H9 (cell line): ENCODE results near the gene OSBPL2. TPM values are rescaled to one million over a fixed set of nuclear protein-coding genes. Genes with fewer than 3 reads are reported as not detected.
A peak's percentile ranks its signal among the peaks of the same experiment; 100 is the strongest.

Experiments used
- DNase-seq: peaks from one replicate; pipeline ENCODE4 v3.0.0-alpha.2; 2017
- H2AFZ ChIP-seq: one replicate; pipeline ENCODE4 v1.6.1; 2013; ENCODE audit warnings: mild to moderate bottlenecking, low read length, control low read depth, moderate library complexity
- H2AK5ac ChIP-seq: 2 replicates; pipeline ENCODE4 v1.6.1; 2013; ENCODE audit warnings: low read length, control low read depth, mixed read lengths; ENCODE audit not compliant: insufficient read length
- H2BK120ac ChIP-seq: one replicate; pipeline ENCODE4 v1.6.1; 2013; ENCODE audit warnings: low read depth, mild to moderate bottlenecking, low read length, control low read depth, inconsistent platforms; ENCODE audit not compliant: poor library complexity, severe bottlenecking
- H2BK12ac ChIP-seq: 2 replicates; pipeline ENCODE4 v1.6.1; 2013; ENCODE audit warnings: low read length, control low read depth, mixed read lengths, low read depth; ENCODE audit not compliant: insufficient read length
- H2BK15ac ChIP-seq: 2 replicates; pipeline ENCODE4 v1.6.1; 2013; ENCODE audit warnings: low read depth, low read length, control low read depth
- H2BK20ac ChIP-seq: one replicate; pipeline ENCODE4 v1.6.1; 2013; ENCODE audit warnings: low read depth, mild to moderate bottlenecking, low read length, control low read depth, inconsistent platforms; ENCODE audit not compliant: poor library complexity, severe bottlenecking
- H2BK5ac ChIP-seq: 2 replicates; pipeline ENCODE4 v1.6.1; 2013; ENCODE audit warnings: low read length, control low read depth, mixed read lengths; ENCODE audit not compliant: insufficient read length
- H3K14ac ChIP-seq: 2 replicates; pipeline ENCODE4 v1.6.1; 2013; ENCODE audit warnings: low read length, control low read depth; ENCODE audit not compliant: insufficient read depth
- H3K18ac ChIP-seq: 2 replicates; pipeline ENCODE4 v1.6.1; 2013; ENCODE audit warnings: low read depth, mild to moderate bottlenecking, mixed read lengths, low read length, control low read depth; ENCODE audit not compliant: insufficient read length
- H3K23ac ChIP-seq: 2 replicates; pipeline ENCODE4 v1.6.1; 2013; ENCODE audit warnings: low read length, control low read depth, mixed read lengths, low read depth; ENCODE audit not compliant: insufficient read length
- H3K23me2 ChIP-seq: 2 replicates; pipeline ENCODE4 v1.6.1; 2013; ENCODE audit warnings: low read depth, mild to moderate bottlenecking, mixed read lengths, low read length, control low read depth; ENCODE audit not compliant: insufficient read length, poor library complexity, severe bottlenecking
- H3K27ac ChIP-seq: 2 replicates; pipeline ENCODE4 v1.5.1; 2013; ENCODE audit warnings: low read length, control low read depth, mixed read lengths, low read depth; ENCODE audit not compliant: insufficient read length
- H3K27me3 ChIP-seq: 2 replicates; pipeline ENCODE4 v1.6.1; 2013; ENCODE audit warnings: low read length, control low read depth, inconsistent platforms; ENCODE audit not compliant: insufficient read depth
- H3K4ac ChIP-seq: 2 replicates; pipeline ENCODE4 v1.6.1; 2013; ENCODE audit warnings: low read depth, mild to moderate bottlenecking, control low read depth, inconsistent platforms, low read length, moderate library complexity
- H3K4me1 ChIP-seq: 2 replicates; pipeline ENCODE4 v1.6.1; 2013; ENCODE audit warnings: low read length, control low read depth, inconsistent platforms; ENCODE audit not compliant: insufficient read depth
- H3K4me2 ChIP-seq: 2 replicates; pipeline ENCODE4 v1.6.1; 2013; ENCODE audit warnings: low read length, control low read depth, mixed read lengths; ENCODE audit not compliant: insufficient read length, insufficient read depth
- H3K56ac ChIP-seq: 2 replicates; pipeline ENCODE4 v1.6.1; 2013; ENCODE audit warnings: low read depth, mild to moderate bottlenecking, mixed read lengths, low read length, control low read depth; ENCODE audit not compliant: insufficient read length
- H3K79me1 ChIP-seq: 2 replicates; pipeline ENCODE4 v1.6.1; 2013; ENCODE audit warnings: low read depth, mild to moderate bottlenecking, moderate library complexity, low read length, control low read depth, inconsistent platforms; ENCODE audit not compliant: insufficient read depth, poor library complexity, severe bottlenecking
- H3K79me2 ChIP-seq: 2 replicates; pipeline ENCODE4 v1.6.1; 2013; ENCODE audit warnings: low read length, control low read depth, inconsistent platforms; ENCODE audit not compliant: insufficient read depth
- H3K9ac ChIP-seq: 2 replicates; pipeline ENCODE4 v1.6.1; 2013; ENCODE audit warnings: low read length, control low read depth, mixed read lengths; ENCODE audit not compliant: insufficient read length; ENCODE audit errors: extremely low read depth
- H3K9me3 ChIP-seq: one replicate; pipeline ENCODE4 v1.6.1; 2013; ENCODE audit warnings: low read depth, low read length, inconsistent platforms; ENCODE audit not compliant: control insufficient read depth
- H3T11ph ChIP-seq: one replicate; pipeline ENCODE4 v1.6.1; 2013; ENCODE audit warnings: mild to moderate bottlenecking, low read length, control low read depth, inconsistent platforms
- H4K20me1 ChIP-seq: one replicate; pipeline ENCODE4 v1.6.1; 2013; ENCODE audit not compliant: control insufficient read depth, insufficient read length, insufficient read depth
- H4K5ac ChIP-seq: 2 replicates; pipeline ENCODE4 v1.6.1; 2013; ENCODE audit warnings: low read depth, mild to moderate bottlenecking, mixed read lengths, low read length, control low read depth; ENCODE audit not compliant: insufficient read length
- H4K8ac ChIP-seq: replicated peaks from 2 replicates; pipeline ENCODE4 v1.6.1; 2013; ENCODE audit warnings: low read length, control low read depth, mixed read lengths, low read depth; ENCODE audit not compliant: insufficient read length
- H4K91ac ChIP-seq: 2 replicates; pipeline ENCODE4 v1.6.1; 2013; ENCODE audit warnings: low read depth, mild to moderate bottlenecking, moderate library complexity, mixed read lengths, low read length, control low read depth; ENCODE audit not compliant: insufficient read length
- H3K27ac Mint-ChIP-seq, 3 experiments: 2 replicates in 2 of 3; 3 replicates in 1 of 3; pipeline ENCODE4 v1.8.0; 2020 to 2021; ENCODE audit warnings: mixed read lengths in 3 of 3, mild to moderate bottlenecking in 1 of 3, moderate library complexity in 1 of 3
- H3K27me3 Mint-ChIP-seq: 2 replicates; pipeline ENCODE4 v1.8.0; 2021; ENCODE audit warnings: low read depth, mild to moderate bottlenecking, moderate library complexity, mixed read lengths
- H3K36me3 Mint-ChIP-seq, 3 experiments: 2 replicates in 2 of 3; 3 replicates in 1 of 3; pipeline ENCODE4 v1.8.0; 2020 to 2021; ENCODE audit warnings: low read depth in 3 of 3, mixed read lengths in 3 of 3; ENCODE audit not compliant: insufficient read depth in 1 of 3
- H3K4me1 Mint-ChIP-seq, 2 experiments: 2 replicates each; pipeline ENCODE4 v1.8.0; 2020; ENCODE audit warnings: mixed read lengths in 2 of 2
- H3K4me3 Mint-ChIP-seq, 2 experiments: 2 replicates in 1 of 2; 3 replicates in 1 of 2; pipeline ENCODE4 v1.8.0; 2020 to 2021; ENCODE audit warnings: mild to moderate bottlenecking in 2 of 2, mixed read lengths in 2 of 2, moderate library complexity in 1 of 2
- H3K9me3 Mint-ChIP-seq, 2 experiments: 2 replicates in 1 of 2; 3 replicates in 1 of 2; pipeline ENCODE4 v1.8.0; 2020; ENCODE audit warnings: mild to moderate bottlenecking in 2 of 2, mixed read lengths in 2 of 2, moderate library complexity in 1 of 2
- CTCF ChIP-seq: fragments of 200-600 bp; sonication (generic); conservative IDR thresholded peaks from 3 replicates; pipeline ENCODE4 v1.8.0; 2021; ENCODE audit warnings: antibody characterized with exemption, mild to moderate bottlenecking
- WGBS: extraction: QIAGEN DNeasy Blood & Tissue Kit; methylation state at CpG from one replicate; pipeline ENCODE4 v1.1.7; 2013; ENCODE audit warnings: missing lambda C conversion rate, low lambda C conversion rate, mixed read lengths; ENCODE audit not compliant: insufficient read length; ENCODE audit errors: extremely low coverage; 5-methylcytosine and 5-hydroxymethylcytosine counted together
- total RNA-seq: library from RNA; stranded (reverse); gene quantifications from 2 replicates; pipeline ENCODE4 v1.2.1, GENCODE V29; 2021

Gene OSBPL2
- total RNA-seq, 1 experiment from 2014 or later = 47.3 TPM

- Histone ChIP-seq H3K23ac (no peak overlapping the region), H3K9ac (no peak overlapping the region), H3K27me3 (peaks cover 29% of the 10 kb centered on the region; the same call in 1 of the 2 replicates), H4K8ac (no peak overlapping the region), H4K91ac (no peak overlapping the region), H2BK5ac (no peak overlapping the region), H4K5ac (no peak overlapping the region), H3T11ph (no peak overlapping the region), H3K79me2 (no peaks in the 10 kb centered on the region), H3K4ac (no peak overlapping the region), H3K14ac (no peak overlapping the region), H3K9me3 (no peaks in the 10 kb centered on the region), H2BK120ac (no peak overlapping the region), H2BK12ac (no peak overlapping the region), H3K79me1 (no peaks in the 10 kb centered on the region), H2BK15ac (no peak overlapping the region), H3K56ac (no peak overlapping the region), H3K23me2 (peaks cover 12% of the 10 kb centered on the region), H3K4me2 (no peak overlapping the region), H2BK20ac (no peak overlapping the region), H2AFZ (no peak overlapping the region), H3K18ac (no peak overlapping the region), H3K4me1 (no peaks in the 10 kb centered on the region), H3K27ac (no peak overlapping the region), H4K20me1 (no peaks in the 10 kb centered on the region), H2AK5ac (no peak overlapping the region)
- Mint-ChIP-seq H3K4me3 (peak overlapping the region in 1 of 2 experiments; percentile 81; a peak in 3 of 5 replicates), H3K27me3 (peaks cover 84% of the 10 kb centered on the region), H3K27ac (no peak overlapping the region), H3K9me3 (no peaks in the 10 kb centered on the region), H3K4me1 (peaks cover 14 to 32% of the 10 kb centered on the region in 2 experiments), H3K36me3 (no peaks in the 10 kb centered on the region)
- no peak for DNase-seq
- WGBS = no CpG with 5 or more reads among the region's 38 CpGs
- TF ChIP-seq CTCF = no peak
These were observed 20.2 kb upstream of the OSBPL2 start for GRCh38 chr20:62217913-62218773.
